GM18907 (cell line): ENCODE measurements around the gene SCUBE1.

Experiments
- ATAC-seq: cut with Tn5 transposase; IDR thresholded peaks from one replicate; pipeline ENCODE4 v1.9.1; 2021; ENCODE audit warnings: mild to moderate bottlenecking, moderate library complexity; ENCODE audit not compliant: unreplicated experiment

SCUBE1 gene

DNA sequence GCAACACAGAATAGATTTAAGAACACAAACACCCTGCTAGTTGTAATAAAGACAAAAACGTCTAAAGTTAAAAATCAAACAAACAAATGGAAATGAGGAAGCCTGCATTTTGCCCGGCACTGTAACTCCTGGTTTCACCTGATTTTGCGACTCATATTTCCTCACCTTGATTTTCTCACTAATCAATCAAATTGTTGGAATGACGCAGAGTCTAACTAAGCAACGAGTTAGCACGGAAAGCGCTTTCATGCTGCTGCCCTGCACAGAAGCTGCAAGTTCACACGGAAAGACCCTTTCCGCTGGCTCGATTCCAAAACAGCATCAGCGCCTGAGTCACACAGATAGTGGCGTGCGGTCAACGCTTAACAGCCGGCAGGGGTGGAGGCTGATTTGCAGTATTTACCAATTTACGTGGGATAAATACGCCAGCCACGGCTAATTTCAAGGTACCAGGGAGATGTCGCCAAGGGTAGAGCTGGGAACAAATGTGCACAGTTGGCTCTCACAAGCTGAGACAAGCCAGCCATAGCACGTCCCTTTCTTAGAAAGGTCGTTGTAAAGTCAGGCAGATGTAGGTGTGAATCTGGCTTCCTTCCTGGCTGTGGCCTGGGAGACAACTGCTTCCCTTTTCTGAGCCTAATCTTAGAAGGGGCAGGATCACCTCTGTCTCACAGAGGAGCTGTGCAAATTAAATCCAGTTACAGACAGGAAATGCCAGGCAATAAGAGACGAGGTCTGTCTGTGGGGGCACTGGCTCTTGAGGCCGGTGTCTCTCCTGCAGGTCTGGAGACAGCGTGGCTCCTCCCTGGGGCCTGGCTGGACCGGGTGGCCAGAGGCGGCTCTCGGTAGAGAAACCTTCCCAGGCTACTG lies 79.3 kb downstream of the SCUBE1 start:
- ATAC-seq: peak; percentile 66

- ATAC-seq: peak; percentile 35
Observed at GRCh38 chr22:43262990-43263644, 80.1 kb downstream of the SCUBE1 start.

GRCh38 chr22:43260331-43261231 lies 82.6 kb downstream of the SCUBE1 start:
- ATAC-seq: no peak

DNA sequence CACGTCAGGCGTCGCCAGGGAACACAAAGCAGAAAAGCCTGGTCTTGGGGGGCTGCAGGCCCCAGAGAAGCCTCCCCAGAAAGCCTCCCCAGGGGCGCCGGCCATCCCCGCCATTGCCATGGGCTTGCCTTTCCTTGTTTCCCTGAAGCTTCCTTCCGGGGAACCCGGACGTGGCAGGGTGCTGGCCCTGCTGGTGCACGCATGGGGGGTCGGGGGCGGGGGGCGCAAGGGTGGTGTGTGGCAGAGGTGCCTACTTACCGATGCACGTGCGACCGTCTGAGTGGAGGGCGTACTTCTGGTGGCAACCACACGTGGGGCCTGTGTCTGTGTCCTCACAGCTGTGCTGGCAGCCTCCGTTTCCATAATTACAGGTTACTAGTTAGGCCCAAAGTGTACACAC lies 85.2 kb downstream of the SCUBE1 start:
- no peak for ATAC-seq

DNA sequence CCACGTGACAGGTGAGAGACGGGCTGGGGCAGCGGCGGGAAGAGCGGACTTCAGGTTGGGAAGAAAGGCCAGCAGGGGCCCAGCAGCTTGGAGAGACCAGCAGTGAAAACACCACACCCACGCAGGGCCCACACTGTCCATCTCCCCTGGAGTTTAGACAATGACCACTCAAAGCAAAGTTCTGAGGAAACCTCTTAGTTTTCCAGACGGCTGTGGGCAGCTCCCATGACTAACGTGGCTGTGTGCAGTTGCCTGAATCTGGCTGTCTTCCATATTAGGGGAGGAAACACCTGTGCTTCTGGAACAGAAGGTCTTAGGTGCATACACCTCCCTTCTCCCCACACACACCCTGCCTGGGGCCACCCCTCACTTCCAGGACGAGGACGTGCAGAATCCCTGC lies 85.6 kb downstream of the SCUBE1 start:
- no peak for ATAC-seq

GRCh38 chr22:43256976-43257545 lies 86.1 kb downstream of the SCUBE1 start:
- ATAC-seq: no peak

DNA sequence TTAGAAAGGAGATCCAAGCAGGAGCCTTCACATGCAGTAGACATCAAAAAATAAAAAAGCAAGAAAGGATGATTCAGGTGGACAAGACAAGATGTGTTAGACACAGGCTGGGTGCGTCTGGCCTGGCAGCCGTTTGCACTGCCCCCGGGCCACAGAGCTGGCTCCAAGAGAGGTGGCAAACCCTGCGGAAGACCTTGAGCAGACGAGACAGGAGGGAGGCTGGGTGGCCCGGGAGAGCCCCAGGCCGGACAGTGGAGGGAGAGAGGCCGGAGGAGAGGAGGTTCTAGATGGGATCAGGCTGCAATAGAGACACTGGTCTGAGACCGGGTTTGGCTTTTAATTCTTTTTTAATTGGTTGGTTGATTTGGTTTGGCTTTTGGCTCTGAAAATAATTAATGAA lies 86.6 kb downstream of the SCUBE1 start:
- no peak for ATAC-seq

- no peak for ATAC-seq
Observed at GRCh38 chr22:43255299-43255698, 87.9 kb downstream of the SCUBE1 start.

DNA sequence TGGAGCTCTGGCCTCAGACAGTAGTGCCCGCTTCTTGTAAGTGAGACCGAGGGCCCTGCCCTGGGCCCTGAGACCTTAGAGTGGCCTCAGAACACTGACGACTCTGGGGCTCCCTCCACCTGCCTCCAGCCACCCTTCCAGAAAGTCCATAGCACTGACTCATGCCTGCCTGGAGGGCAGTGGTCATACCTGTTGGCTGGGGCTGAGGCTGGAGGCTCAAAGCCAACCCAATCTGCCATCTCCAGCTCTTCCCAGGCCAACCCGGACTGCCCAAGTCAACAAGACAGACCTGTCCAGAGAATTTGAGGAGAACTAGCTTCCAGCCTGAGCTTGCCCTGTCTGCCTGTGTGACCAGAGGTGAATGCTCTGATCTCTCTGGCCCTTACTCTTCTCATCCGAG lies 89.3 kb downstream of the SCUBE1 start:
- ATAC-seq: no peak

- no peak for ATAC-seq
Observed at GRCh38 chr22:43252319-43252718, 90.9 kb downstream of the SCUBE1 start.

GRCh38 chr22:43249789-43250471 lies 93.2 kb downstream of the SCUBE1 start:
- ATAC-seq: no peak

DNA sequence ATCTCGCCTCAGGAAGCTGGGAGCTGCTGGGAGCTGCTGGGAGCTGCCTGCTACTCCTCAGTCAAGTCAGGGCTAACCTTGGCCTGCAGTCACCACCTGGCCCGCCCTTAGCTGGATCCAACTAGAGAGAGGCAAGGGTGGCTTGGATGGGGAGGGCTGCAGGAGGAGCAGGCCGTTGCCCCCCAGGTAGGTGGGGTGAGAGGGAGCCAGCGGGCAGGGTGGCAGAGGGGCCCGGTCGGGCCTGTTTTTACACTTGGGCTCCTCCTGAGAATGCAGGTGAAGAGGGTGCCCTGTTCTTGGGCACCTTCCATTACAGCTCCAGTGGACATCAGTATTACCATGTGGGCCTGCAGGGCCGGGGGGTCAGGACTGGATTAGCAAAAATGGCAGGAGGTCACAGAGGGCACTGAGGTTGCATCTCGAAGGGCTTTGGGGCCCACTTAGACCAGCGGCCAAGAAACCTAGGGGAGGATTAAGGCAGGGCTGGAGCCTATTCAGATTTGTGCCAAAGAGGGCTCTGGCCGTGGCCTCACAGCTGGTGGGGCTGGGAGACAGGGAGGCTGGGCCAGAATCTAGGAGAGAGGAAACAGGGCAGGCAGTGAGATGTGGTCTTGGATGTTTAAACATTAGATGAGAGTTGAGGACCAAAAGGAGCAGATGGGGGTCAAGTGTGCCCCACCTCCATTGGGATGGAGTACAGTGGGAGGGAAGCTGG lies 95.5 kb downstream of the SCUBE1 start:
- no peak for ATAC-seq

GRCh38 chr22:43246188-43246587 lies 97.0 kb downstream of the SCUBE1 start:
- no peak for ATAC-seq

GRCh38 chr22:43245717-43246116 lies 97.5 kb downstream of the SCUBE1 start:
- ATAC-seq: no peak

GRCh38 chr22:43244803-43245527 lies 98.2 kb downstream of the SCUBE1 start:
- no peak for ATAC-seq

- no peak for ATAC-seq
Observed at GRCh38 chr22:43244402-43244801, 98.8 kb downstream of the SCUBE1 start.

- no peak for ATAC-seq
Observed at GRCh38 chr22:43243324-43243723, 99.8 kb downstream of the SCUBE1 start.

- ATAC-seq: no peak
Observed at GRCh38 chr22:43242627-43243026, 100.5 kb downstream of the SCUBE1 start.
